HG02610 (cell line): ENCODE data around the gene HIGD2A.

ENCODE experiments used
- ATAC-seq: cut with Tn5 transposase; IDR thresholded peaks from one replicate; pipeline ENCODE4 v1.9.1; 2021; ENCODE audit warnings: mild to moderate bottlenecking, moderate library complexity; ENCODE audit not compliant: unreplicated experiment

HIGD2A gene

GRCh38 chr5:176415240-176415951 lies 26.8 kb downstream of the HIGD2A start:
- no peak for ATAC-seq

DNA sequence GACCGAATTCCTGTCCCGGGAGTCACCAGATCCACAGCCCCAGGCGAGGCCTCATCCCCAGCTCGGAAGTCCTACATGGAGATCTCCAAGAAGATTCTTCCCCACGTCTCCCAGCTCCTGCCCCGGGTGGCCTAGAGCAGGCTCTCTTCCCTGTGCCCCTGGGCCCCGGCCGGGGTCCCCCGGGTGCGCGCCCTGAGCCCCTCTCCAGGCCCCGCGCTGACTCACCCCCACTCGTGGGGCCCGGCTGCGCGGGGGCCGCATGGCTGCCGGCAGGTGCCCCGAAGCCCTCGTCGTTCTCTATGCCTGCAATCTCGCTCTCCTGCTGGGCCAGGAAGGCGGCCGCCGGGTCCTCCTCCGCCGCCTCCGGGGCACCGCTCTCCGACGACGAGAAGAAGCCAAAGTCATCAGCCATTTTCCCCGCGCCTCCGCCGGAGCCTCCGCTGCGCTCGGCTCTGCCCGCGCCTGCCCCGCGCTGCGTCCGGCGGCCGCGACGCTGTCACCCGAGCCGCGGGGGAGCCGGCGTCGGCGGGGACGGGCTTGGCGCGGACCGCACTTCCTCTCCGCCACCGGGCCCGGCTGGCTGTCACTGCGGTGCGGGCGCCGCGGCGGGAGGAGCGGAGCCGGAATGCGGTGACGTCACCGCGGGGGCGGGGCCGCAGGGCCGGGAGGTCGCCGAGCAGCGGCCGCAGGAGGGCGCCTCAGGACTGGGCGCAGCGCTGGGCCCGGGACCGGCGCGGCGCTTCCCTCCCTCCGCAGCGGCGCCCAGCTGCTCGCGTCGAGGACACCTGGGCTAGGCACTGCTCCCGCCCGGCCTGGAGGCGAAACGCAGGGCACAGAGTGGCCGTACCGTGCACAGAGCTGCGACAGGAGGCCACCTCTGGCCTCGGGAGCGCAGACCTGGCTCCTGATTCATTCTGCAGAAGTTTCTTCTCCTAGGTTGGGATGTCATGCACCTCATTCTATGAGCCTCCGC lies 27.7 kb downstream of the HIGD2A start, which contains the start of gene CLTB:
CLTB (minus strand) TSS at position 588 of the 973 bp plus-strand sequence; CDS start at position 412, 176 bp downstream.
- peak; percentile 90 for ATAC-seq

DNA sequence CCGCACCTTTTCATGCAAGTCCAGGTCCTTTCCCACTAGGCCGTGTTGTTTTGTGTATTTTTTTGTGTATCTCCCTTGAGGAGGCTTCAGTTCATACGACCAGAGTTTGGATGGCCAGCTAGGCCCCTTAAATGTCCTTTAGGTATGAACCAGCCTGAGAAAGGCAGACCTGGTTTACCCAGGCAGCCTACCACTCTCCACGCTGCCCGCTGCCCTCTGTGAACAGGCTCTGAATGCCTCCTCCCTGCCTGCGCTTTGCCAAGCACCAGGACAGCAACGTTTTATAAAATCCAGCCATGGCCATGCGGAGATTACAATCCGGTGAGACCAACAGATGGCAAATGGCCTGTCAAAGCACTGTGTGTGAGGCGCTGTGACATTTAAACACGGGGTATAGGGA lies 28.4 kb downstream of the HIGD2A start:
- no peak for ATAC-seq

DNA sequence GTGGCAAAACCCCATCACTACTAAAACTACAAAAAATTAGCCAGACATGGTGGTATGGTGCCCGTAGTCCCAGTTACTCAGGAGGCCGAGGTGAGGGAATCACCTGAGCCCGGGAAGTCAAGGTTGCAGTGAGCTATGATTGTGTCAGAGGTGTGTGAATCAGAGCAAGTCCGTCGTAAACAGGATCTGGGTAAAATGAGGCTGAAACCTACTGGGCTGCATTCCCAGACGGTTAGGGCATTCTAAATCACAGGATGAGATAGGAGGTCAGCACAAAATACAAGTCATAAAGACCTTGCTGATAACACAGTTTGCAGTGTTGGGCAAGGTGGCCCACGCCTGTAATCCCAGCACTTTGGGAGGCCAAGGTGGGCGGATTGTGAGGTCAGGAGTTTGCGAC lies 29.7 kb downstream of the HIGD2A start:
- no peak for ATAC-seq

- no peak for ATAC-seq
Measured at GRCh38 chr5:176420086-176420485, 31.5 kb downstream of the HIGD2A start.

GRCh38 chr5:176420972-176421544 lies 32.5 kb downstream of the HIGD2A start:
- no peak for ATAC-seq

DNA sequence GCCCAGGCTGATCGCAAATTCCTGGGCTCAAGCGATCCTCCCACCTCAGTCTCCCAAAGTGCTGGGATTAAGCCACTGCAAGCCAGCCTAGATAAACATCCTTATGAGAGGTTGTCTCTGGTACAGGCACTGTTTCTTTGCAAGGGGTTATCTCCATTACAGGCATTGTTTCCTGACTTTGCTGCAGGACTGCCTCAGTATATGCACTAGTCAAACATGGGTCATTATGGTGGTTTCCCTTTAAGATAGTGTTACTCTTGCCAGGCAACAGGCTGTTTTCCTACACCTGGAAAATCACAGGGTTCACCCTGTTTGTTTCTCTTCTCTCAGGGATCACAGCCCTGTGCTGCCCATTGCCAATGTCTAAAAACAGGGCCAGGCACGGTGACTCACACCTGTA lies 35.6 kb downstream of the HIGD2A start:
- no peak for ATAC-seq

GRCh38 chr5:176425138-176425537 lies 36.6 kb downstream of the HIGD2A start:
- no peak for ATAC-seq

DNA sequence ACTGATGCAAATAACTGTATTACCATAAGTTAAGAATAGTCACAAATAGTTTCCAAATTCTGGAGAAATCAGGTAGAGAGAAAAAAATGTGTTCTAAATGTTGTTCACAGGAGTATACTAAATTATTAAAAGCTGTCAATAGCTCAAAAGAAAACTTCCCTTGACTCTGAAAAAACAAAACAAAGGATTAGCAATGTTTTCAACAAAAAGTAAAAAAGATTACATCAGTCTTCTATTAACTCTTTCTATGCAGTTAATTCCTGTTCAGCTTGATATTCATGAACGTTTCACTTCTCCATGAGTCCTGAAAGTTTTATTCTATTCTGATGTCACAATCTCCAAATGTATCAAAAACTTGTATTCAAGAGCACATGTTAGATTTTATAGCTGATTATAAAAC lies 37.2 kb downstream of the HIGD2A start:
- ATAC-seq, result no peak

DNA sequence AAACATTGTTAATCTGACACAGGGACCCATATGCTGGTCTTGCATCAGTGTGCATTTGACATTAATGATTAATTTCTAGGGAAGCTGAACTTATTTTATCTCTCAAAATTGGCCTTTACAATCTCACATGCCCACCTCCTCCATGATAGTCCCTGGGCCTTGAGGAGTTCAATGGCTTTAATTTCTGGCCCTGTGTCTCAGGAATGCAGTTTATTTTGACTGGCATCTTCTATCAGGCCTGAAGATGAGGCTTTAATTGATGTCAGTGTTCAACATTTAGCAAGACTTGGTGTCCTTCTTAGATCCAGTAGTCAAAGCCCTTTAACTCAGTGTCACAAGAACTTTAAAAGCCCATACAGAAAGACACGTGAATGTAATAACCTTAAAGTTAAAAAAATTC lies 38.3 kb downstream of the HIGD2A start:
- ATAC-seq, result no peak

DNA sequence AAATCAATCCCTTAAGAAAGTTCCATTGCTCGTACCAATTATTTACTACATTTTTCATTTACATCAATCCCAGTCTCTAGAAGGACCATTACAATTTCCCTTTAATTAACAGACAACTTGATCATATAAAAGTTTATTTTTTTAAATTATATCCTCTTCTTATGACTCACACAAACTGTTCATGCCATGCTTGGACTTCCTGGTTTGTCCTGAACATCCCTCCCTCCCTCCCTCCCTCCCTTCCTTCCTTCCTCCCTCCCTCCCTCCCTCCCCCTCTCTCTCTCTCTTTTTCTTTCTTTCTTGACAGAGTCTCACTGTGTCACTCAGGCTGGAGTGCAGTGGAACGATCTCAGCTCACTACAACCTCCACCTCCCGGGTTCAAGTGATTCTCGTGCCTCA lies 39.4 kb downstream of the HIGD2A start:
- no peak for ATAC-seq

GRCh38 chr5:176429972-176430371 lies 41.4 kb downstream of the HIGD2A start:
- no peak for ATAC-seq

- ATAC-seq, result no peak
Measured at GRCh38 chr5:176432707-176433106, 44.2 kb downstream of the HIGD2A start.

GRCh38 chr5:176436656-176437055 lies 48.1 kb downstream of the HIGD2A start:
- ATAC-seq, result no peak

DNA sequence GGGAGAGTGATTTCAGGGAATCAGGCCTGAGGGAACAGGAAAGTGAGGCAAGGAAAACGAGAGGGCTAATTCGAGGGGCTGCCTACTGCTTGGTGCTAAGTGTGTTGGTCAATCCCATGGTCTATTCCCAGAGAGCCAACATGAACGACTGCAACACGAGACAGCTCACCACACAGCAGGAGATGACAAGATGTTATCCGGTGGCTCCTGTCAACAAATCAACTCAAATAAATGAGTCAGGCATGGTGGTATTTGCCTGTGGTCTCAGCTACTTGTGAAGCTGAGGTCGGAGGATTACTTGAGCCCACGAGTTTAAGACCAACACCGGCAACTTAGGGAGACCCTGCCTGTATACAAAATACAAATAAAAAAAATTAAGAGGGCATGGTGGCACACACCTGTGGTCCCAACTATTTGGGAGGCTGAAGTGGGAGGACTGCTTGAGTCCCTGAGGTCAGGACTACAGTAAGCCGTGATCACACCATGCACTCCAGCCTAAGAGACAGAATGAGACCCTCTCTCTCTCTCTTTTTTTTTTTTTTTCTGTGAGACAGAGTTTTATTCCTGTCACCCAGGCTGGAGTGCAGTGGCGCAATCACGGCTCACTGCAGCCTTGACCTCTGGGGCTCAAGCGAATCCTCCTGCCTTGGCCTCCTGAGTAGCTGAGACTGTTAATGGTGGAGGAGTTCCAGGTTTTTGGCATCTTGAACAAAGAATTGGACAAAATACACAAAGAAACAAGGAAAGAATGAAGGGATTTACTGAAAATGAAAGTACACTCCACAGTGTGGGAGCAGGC lies 50.6 kb downstream of the HIGD2A start:
- no peak for ATAC-seq
